Measurements from ENCODE around the gene ITGA8. TPM values are rescaled to one million over a fixed set of nuclear protein-coding genes. Genes with fewer than 3 reads are reported as not detected.

ITGA8 gene
- total and polyA plus RNA-seq, 7 experiments from 2014 or later: not detected

- H3K27ac ChIP-seq (ENCODE audit: low read depth, low read length): no peak overlapping the region
- DNase-seq: no peak
- peaks cover 0 to 22% (median 16%) of the 10 kb centered on the region in 5 donors for H3K27me3 Mint-ChIP-seq
- H3K27ac Mint-ChIP-seq: no peak overlapping the region
- H3K4me1 ChIP-seq (ENCODE audit: control insufficient read depth in 2 of 2, insufficient read depth in 2 of 2, low read length in 2 of 2): no peaks in the 10 kb centered on the region
- no peaks in the 10 kb centered on the region for H3K36me3 Mint-ChIP-seq
- no peaks in the 10 kb centered on the region for H3K27me3 ChIP-seq (ENCODE audit: control insufficient read depth in 2 of 2, insufficient read depth in 2 of 2, low read length in 2 of 2)
- no peaks in the 10 kb centered on the region for H3K36me3 ChIP-seq (ENCODE audit: control insufficient read depth in 2 of 3, insufficient read depth in 3 of 3, low read length in 3 of 3)
- H3K4me3 ChIP-seq (ENCODE audit: low read length): no peak overlapping the region
- H3K9me3 Mint-ChIP-seq: peaks cover 0 to 9% (median 0%) of the 10 kb centered on the region in 11 donors
- no peaks in the 10 kb centered on the region for H3K4me1 Mint-ChIP-seq
- H3K9me3 ChIP-seq (ENCODE audit: control insufficient read depth in 2 of 3, low read length in 3 of 3): no peaks in the 10 kb centered on the region
- ATAC-seq: no peak
- POLR2A ChIA-PET: no interaction called here
- CTCF ChIA-PET: no interaction called here
- no peak overlapping the region for H3K4me3 Mint-ChIP-seq
- intact Hi-C loops (cut with micrococcal nuclease): no loop called here
Observed at GRCh38 chr10:15595260-15595659, 124.5 kb downstream of the ITGA8 start.

GRCh38 chr10:15591937-15592336, 127.8 kb downstream of the ITGA8 start:
- Mint-ChIP-seq H3K4me3 (no peak overlapping the region), H3K27ac (no peak overlapping the region), H3K27me3 (peaks cover 0 to 12% (median 11%) of the 10 kb centered on the region in 5 donors), H3K4me1 (no peaks in the 10 kb centered on the region), H3K36me3 (no peaks in the 10 kb centered on the region), H3K9me3 (peaks cover 0 to 9% (median 0%) of the 10 kb centered on the region in 11 donors)
- ATAC-seq (no peak), DNase-seq (no peak)
- no peak overlapping the region for H3K4me3 ChIP-seq (ENCODE audit: low read length)
- ChIA-PET POLR2A (no interaction called here), CTCF (no interaction called here)
- H3K27ac ChIP-seq (ENCODE audit: low read depth, low read length): no peak overlapping the region
- H3K36me3 ChIP-seq (ENCODE audit: control insufficient read depth in 2 of 3, insufficient read depth in 3 of 3, low read length in 3 of 3): no peaks in the 10 kb centered on the region
- H3K27me3 ChIP-seq (ENCODE audit: control insufficient read depth in 2 of 2, insufficient read depth in 2 of 2, low read length in 2 of 2): no peaks in the 10 kb centered on the region
- no peaks in the 10 kb centered on the region for H3K9me3 ChIP-seq (ENCODE audit: control insufficient read depth in 2 of 3, low read length in 3 of 3)
- intact Hi-C loops (cut with micrococcal nuclease): no loop called here
- H3K4me1 ChIP-seq (ENCODE audit: control insufficient read depth in 2 of 2, insufficient read depth in 2 of 2, low read length in 2 of 2): no peaks in the 10 kb centered on the region

GRCh38 chr10:15591431-15591830, 128.3 kb downstream of the ITGA8 start:
- Mint-ChIP-seq H3K4me1 (no peaks in the 10 kb centered on the region), H3K9me3 (peaks cover 0 to 9% (median 0%) of the 10 kb centered on the region in 11 donors), H3K36me3 (no peaks in the 10 kb centered on the region), H3K4me3 (no peak overlapping the region), H3K27me3 (peaks cover 0 to 14% (median 13%) of the 10 kb centered on the region in 5 donors), H3K27ac (no peak overlapping the region)
- Histone ChIP-seq H3K4me3 (ENCODE audit: low read length) (no peak overlapping the region), H3K27ac (ENCODE audit: low read depth, low read length) (no peak overlapping the region), H3K27me3 (ENCODE audit: control insufficient read depth in 2 of 2, insufficient read depth in 2 of 2, low read length in 2 of 2) (no peaks in the 10 kb centered on the region), H3K9me3 (ENCODE audit: control insufficient read depth in 2 of 3, low read length in 3 of 3) (no peaks in the 10 kb centered on the region), H3K36me3 (ENCODE audit: control insufficient read depth in 2 of 3, insufficient read depth in 3 of 3, low read length in 3 of 3) (no peaks in the 10 kb centered on the region), H3K4me1 (ENCODE audit: control insufficient read depth in 2 of 2, insufficient read depth in 2 of 2, low read length in 2 of 2) (no peaks in the 10 kb centered on the region)
- no peak for ATAC-seq
- CTCF ChIA-PET: no interaction called here
- POLR2A ChIA-PET: no interaction called here
- no peak for DNase-seq
- intact Hi-C loops (cut with micrococcal nuclease): no loop called here

- ChIA-PET CTCF (interaction anchor here (0.7 kb wide), 1 partner anchor 1189 kb away, joined by 4 read pairs; no protein-coding TSS in a partner anchor), POLR2A (no interaction called here)
- ATAC-seq (no peak), DNase-seq (no peak)
- peaks cover 0 to 9% (median 0%) of the 10 kb centered on the region in 11 donors for H3K9me3 Mint-ChIP-seq
- intact Hi-C loops (cut with micrococcal nuclease): no loop called here
- Histone ChIP-seq H3K27ac (ENCODE audit: low read depth, low read length) (no peak overlapping the region), H3K9me3 (ENCODE audit: control insufficient read depth in 2 of 3, low read length in 3 of 3) (no peaks in the 10 kb centered on the region), H3K4me1 (ENCODE audit: control insufficient read depth in 2 of 2, insufficient read depth in 2 of 2, low read length in 2 of 2) (no peaks in the 10 kb centered on the region), H3K36me3 (ENCODE audit: control insufficient read depth in 2 of 3, insufficient read depth in 3 of 3, low read length in 3 of 3) (no peaks in the 10 kb centered on the region), H3K4me3 (ENCODE audit: low read length) (no peak overlapping the region), H3K27me3 (ENCODE audit: control insufficient read depth in 2 of 2, insufficient read depth in 2 of 2, low read length in 2 of 2) (no peaks in the 10 kb centered on the region)
- H3K36me3 Mint-ChIP-seq: no peaks in the 10 kb centered on the region
- no peak overlapping the region for H3K4me3 Mint-ChIP-seq
- H3K4me1 Mint-ChIP-seq: no peaks in the 10 kb centered on the region
- no peak overlapping the region for H3K27ac Mint-ChIP-seq
- peaks cover 0 to 19% (median 8%) of the 10 kb centered on the region in 5 donors for H3K27me3 Mint-ChIP-seq
Observed at GRCh38 chr10:15588635-15589508, 130.8 kb downstream of the ITGA8 start.

GRCh38 chr10:15588151-15588550, 131.6 kb downstream of the ITGA8 start:
- Histone ChIP-seq H3K4me1 (ENCODE audit: control insufficient read depth in 2 of 2, insufficient read depth in 2 of 2, low read length in 2 of 2) (no peaks in the 10 kb centered on the region), H3K36me3 (ENCODE audit: control insufficient read depth in 2 of 3, insufficient read depth in 3 of 3, low read length in 3 of 3) (no peaks in the 10 kb centered on the region), H3K27me3 (ENCODE audit: control insufficient read depth in 2 of 2, insufficient read depth in 2 of 2, low read length in 2 of 2) (no peaks in the 10 kb centered on the region), H3K4me3 (ENCODE audit: low read length) (no peak overlapping the region), H3K27ac (ENCODE audit: low read depth, low read length) (no peak overlapping the region), H3K9me3 (ENCODE audit: control insufficient read depth in 2 of 3, low read length in 3 of 3) (no peaks in the 10 kb centered on the region)
- Mint-ChIP-seq H3K9me3 (peaks cover 0 to 10% (median 0%) of the 10 kb centered on the region in 11 donors), H3K27ac (no peak overlapping the region), H3K36me3 (no peaks in the 10 kb centered on the region), H3K27me3 (peaks cover 0 to 17% (median 8%) of the 10 kb centered on the region in 5 donors), H3K4me3 (no peak overlapping the region), H3K4me1 (no peaks in the 10 kb centered on the region)
- ATAC-seq (no peak), DNase-seq (no peak)
- ChIA-PET CTCF (no interaction called here), POLR2A (no interaction called here)
- intact Hi-C loops (cut with micrococcal nuclease): no loop called here

GRCh38 chr10:15587271-15587670, 132.5 kb downstream of the ITGA8 start:
- Histone ChIP-seq H3K4me3 (ENCODE audit: low read length) (no peak overlapping the region), H3K4me1 (ENCODE audit: control insufficient read depth in 2 of 2, insufficient read depth in 2 of 2, low read length in 2 of 2) (no peaks in the 10 kb centered on the region), H3K27me3 (ENCODE audit: control insufficient read depth in 2 of 2, insufficient read depth in 2 of 2, low read length in 2 of 2) (no peaks in the 10 kb centered on the region), H3K9me3 (ENCODE audit: control insufficient read depth in 2 of 3, low read length in 3 of 3) (no peaks in the 10 kb centered on the region), H3K36me3 (ENCODE audit: control insufficient read depth in 2 of 3, insufficient read depth in 3 of 3, low read length in 3 of 3) (no peaks in the 10 kb centered on the region), H3K27ac (ENCODE audit: low read depth, low read length) (no peak overlapping the region)
- Mint-ChIP-seq H3K9me3 (peaks cover 0 to 13% (median 3%) of the 10 kb centered on the region in 11 donors), H3K36me3 (no peaks in the 10 kb centered on the region), H3K27me3 (peaks cover 0 to 21% (median 10%) of the 10 kb centered on the region in 5 donors), H3K4me3 (no peak overlapping the region), H3K4me1 (no peaks in the 10 kb centered on the region), H3K27ac (no peak overlapping the region)
- DNase-seq (no peak), ATAC-seq (no peak)
- intact Hi-C loops (cut with micrococcal nuclease): no loop called here
- POLR2A ChIA-PET: no interaction called here
- CTCF ChIA-PET: no interaction called here

GRCh38 chr10:15585303-15585715, 134.4 kb downstream of the ITGA8 start:
- peaks cover 3 to 24% (median 8%) of the 10 kb centered on the region in 11 donors for H3K9me3 Mint-ChIP-seq
- Histone ChIP-seq H3K4me3 (ENCODE audit: low read length) (no peak overlapping the region), H3K27me3 (ENCODE audit: control insufficient read depth in 2 of 2, insufficient read depth in 2 of 2, low read length in 2 of 2) (no peaks in the 10 kb centered on the region), H3K27ac (ENCODE audit: low read depth, low read length) (no peak overlapping the region), H3K9me3 (ENCODE audit: control insufficient read depth in 2 of 3, low read length in 3 of 3) (no peaks in the 10 kb centered on the region), H3K4me1 (ENCODE audit: control insufficient read depth in 2 of 2, insufficient read depth in 2 of 2, low read length in 2 of 2) (no peaks in the 10 kb centered on the region), H3K36me3 (ENCODE audit: control insufficient read depth in 2 of 3, insufficient read depth in 3 of 3, low read length in 3 of 3) (no peaks in the 10 kb centered on the region)
- no peak overlapping the region for H3K4me3 Mint-ChIP-seq
- H3K4me1 Mint-ChIP-seq: no peaks in the 10 kb centered on the region
- no peak overlapping the region for H3K27ac Mint-ChIP-seq
- peaks cover 0 to 4% (median 0%) of the 10 kb centered on the region in 5 donors for H3K36me3 Mint-ChIP-seq
- intact Hi-C loops (cut with micrococcal nuclease): no loop called here
- H3K27me3 Mint-ChIP-seq: peaks cover 0 to 38% (median 13%) of the 10 kb centered on the region in 5 donors
- DNase-seq: peak in 2 of 9 donors; percentile 1 to 37
- ChIA-PET CTCF (no interaction called here), POLR2A (no interaction called here)
- no peak for ATAC-seq
